ENCODE measurements around the gene SLC38A9.

SLC38A9 gene

GRCh38 chr5:55638051-55638450, 74.1 kb downstream of the SLC38A9 start:
- H3K4me3 ChIP-seq (ENCODE audit: low read depth, low read length) = no peak overlapping the region
- TF ChIP-seq, protein P1, sequence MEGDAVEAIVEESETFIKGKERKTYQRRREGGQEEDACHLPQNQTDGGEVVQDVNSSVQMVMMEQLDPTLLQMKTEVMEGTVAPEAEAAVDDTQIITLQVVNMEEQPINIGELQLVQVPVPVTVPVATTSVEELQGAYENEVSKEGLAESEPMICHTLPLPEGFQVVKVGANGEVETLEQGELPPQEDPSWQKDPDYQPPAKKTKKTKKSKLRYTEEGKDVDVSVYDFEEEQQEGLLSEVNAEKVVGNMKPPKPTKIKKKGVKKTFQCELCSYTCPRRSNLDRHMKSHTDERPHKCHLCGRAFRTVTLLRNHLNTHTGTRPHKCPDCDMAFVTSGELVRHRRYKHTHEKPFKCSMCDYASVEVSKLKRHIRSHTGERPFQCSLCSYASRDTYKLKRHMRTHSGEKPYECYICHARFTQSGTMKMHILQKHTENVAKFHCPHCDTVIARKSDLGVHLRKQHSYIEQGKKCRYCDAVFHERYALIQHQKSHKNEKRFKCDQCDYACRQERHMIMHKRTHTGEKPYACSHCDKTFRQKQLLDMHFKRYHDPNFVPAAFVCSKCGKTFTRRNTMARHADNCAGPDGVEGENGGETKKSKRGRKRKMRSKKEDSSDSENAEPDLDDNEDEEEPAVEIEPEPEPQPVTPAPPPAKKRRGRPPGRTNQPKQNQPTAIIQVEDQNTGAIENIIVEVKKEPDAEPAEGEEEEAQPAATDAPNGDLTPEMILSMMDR (IDR thresholded peaks at IDR 0.05; ENCODE audit: insufficient read depth, low read depth, low read length, missing control alignments) = no peak
- no peak for DNase-seq (ENCODE audit: low read depth)

DNA sequence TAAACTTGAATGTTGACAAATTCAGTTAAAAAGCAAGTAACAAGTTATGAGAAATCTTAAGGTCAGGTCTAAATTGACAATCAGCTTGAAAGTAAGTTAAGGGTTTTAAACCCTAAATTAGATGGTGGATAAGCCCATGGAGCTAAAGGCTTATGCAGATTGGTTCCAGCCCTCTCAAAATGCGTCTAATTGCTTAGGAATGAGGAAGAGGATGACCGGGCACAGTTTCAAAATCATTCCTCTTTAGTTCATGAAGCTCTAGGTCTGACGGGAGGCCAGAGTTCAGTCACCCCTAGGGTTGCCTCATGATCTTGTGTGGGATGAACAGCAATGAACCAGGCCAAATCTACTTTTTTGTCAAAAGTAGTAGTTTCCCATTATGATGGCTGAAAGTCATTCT, 75.4 kb downstream of the SLC38A9 start:
- H3K4me3 ChIP-seq (ENCODE audit: low read depth, low read length) = no peak overlapping the region
- TF ChIP-seq, protein P1 (IDR thresholded peaks at IDR 0.05; ENCODE audit: insufficient read depth, low read depth, low read length, missing control alignments) = no peak
- DNase-seq (ENCODE audit: low read depth) = no peak

GRCh38 chr5:55636177-55636576, 75.9 kb downstream of the SLC38A9 start:
- H3K4me3 ChIP-seq (ENCODE audit: low read depth, low read length) = no peak overlapping the region
- DNase-seq (ENCODE audit: low read depth) = no peak
- TF ChIP-seq, protein P1 (IDR thresholded peaks at IDR 0.05; ENCODE audit: insufficient read depth, low read depth, low read length, missing control alignments) = no peak

DNA sequence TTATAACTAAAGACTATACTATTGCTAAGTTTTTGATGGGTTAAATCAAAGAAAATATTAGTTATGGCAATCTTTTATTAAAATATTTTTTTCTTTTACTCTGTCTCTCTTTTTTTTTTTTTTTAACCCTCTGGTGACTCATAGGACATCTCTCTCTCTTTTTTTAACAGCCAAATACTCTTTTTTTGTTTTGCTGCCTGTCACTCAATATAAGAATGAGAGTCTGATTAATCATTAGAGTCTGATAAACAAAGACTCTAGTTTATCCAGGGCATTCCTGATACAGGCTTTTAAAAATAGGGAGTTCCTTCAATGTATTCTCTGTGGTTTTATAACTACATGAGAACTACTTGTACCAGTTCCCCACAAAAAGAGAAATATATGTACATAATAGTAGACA, 77.3 kb downstream of the SLC38A9 start:
- TF ChIP-seq, protein P1 (IDR thresholded peaks at IDR 0.05; ENCODE audit: insufficient read depth, low read depth, low read length, missing control alignments) = no peak
- DNase-seq (ENCODE audit: low read depth) = no peak
- no peak overlapping the region for H3K4me3 ChIP-seq (ENCODE audit: low read depth, low read length)

DNA sequence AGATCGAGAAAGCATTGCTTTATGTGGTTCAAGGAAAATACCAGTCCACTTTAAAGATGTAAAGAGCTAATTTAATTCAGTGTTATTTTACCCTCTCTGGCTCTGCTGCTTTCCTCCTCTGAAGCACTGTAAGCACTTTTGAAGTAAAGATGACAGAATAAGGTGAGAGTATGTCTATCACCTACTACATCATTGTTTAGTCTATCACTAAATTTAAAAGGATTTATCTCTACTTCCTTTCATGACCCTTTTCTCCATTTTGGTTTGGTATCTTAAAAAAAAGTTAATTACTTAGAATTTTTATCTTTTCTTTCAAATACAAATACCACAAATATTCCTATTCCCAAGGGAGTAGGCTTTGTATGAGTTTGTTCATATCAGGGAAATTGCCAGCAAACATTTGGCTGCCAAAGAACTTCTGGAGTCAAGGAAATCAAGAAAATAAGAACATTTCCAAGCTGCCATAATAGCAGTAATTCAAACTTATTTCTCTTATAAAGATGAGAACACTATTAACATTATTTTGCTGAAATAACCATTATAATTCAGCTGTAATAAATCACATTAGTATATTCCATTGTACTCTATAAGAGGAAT, 77.8 kb downstream of the SLC38A9 start:
- no peak for DNase-seq (ENCODE audit: low read depth)
- TF ChIP-seq, protein P1 (IDR thresholded peaks at IDR 0.05; ENCODE audit: insufficient read depth, low read depth, low read length, missing control alignments) = no peak
- no peak overlapping the region for H3K4me3 ChIP-seq (ENCODE audit: low read depth, low read length)

GRCh38 chr5:55633574-55634208, 78.4 kb downstream of the SLC38A9 start:
- no peak overlapping the region for H3K4me3 ChIP-seq (ENCODE audit: low read depth, low read length)
- DNase-seq (ENCODE audit: low read depth) = no peak
- TF ChIP-seq, protein P1 (IDR thresholded peaks at IDR 0.05; ENCODE audit: insufficient read depth, low read depth, low read length, missing control alignments) = no peak

- no peak for DNase-seq (ENCODE audit: low read depth)
- no peak overlapping the region for H3K4me3 ChIP-seq (ENCODE audit: low read depth, low read length)
- TF ChIP-seq, protein P1 (IDR thresholded peaks at IDR 0.05; ENCODE audit: insufficient read depth, low read depth, low read length, missing control alignments) = no peak
Observed at GRCh38 chr5:55629815-55630214, 82.3 kb downstream of the SLC38A9 start.

Data from GM12865 (cell line).